ENCODE results near the gene LGI2. TPM values are rescaled to one million over a fixed set of nuclear protein-coding genes. Genes with fewer than 3 reads are reported as not detected.
A peak's percentile ranks its signal among the peaks of the same experiment; 100 is the strongest.

LGI2 gene
- total RNA-seq: 1.6 TPM

GRCh38 chr4:25030277-25031076, at the start of gene LGI2:
TSS of gene LGI2 (minus strand) at chr4:25030946. CDS start at chr4:25030693, 253 bp downstream.
- H3K9ac ChIP-seq (ENCODE audit: low read depth in 1 of 3, low read length in 3 of 3): no peak within 1 kb of the TSS
- H3K4me1 ChIP-seq (ENCODE audit: control insufficient read depth in 3 of 3, insufficient read depth in 3 of 3, low read length in 3 of 3): peaks cover 5 to 12% (median 5%) of the 10 kb centered on the region in 3 donors
- H3K9me3 ChIP-seq (ENCODE audit: control insufficient read depth in 3 of 3, low read length in 3 of 3): no peaks in the 10 kb centered on the region
- no peak within 1 kb of the TSS for H3K27ac ChIP-seq (ENCODE audit: low read depth, low read length)
- H3K27me3 ChIP-seq (ENCODE audit: control insufficient read depth in 3 of 3, insufficient read depth in 3 of 3, low read length in 3 of 3): peaks cover 17 to 39% (median 31%) of the 10 kb centered on the region in 3 donors
- H3K36me3 ChIP-seq (ENCODE audit: control insufficient read depth in 3 of 3, insufficient read depth in 3 of 3, low read length in 3 of 3): no peaks in the 10 kb centered on the region
- peak within 1 kb of the TSS; percentile 49 to 56 (median 54) for H3K4me3 ChIP-seq (ENCODE audit: low read length in 3 of 3)

- Histone ChIP-seq H3K27ac (ENCODE audit: low read depth, low read length) (no peak overlapping the region), H3K4me3 (ENCODE audit: low read length in 3 of 3) (no peak overlapping the region), H3K36me3 (ENCODE audit: control insufficient read depth in 3 of 3, insufficient read depth in 3 of 3, low read length in 3 of 3) (no peaks in the 10 kb centered on the region), H3K9ac (ENCODE audit: low read depth in 1 of 3, low read length in 3 of 3) (no peak overlapping the region), H3K27me3 (ENCODE audit: control insufficient read depth in 3 of 3, insufficient read depth in 3 of 3, low read length in 3 of 3) (no peaks in the 10 kb centered on the region), H3K4me1 (ENCODE audit: control insufficient read depth in 3 of 3, insufficient read depth in 3 of 3, low read length in 3 of 3) (no peaks in the 10 kb centered on the region), H3K9me3 (ENCODE audit: control insufficient read depth in 3 of 3, low read length in 3 of 3) (no peaks in the 10 kb centered on the region)
Observed at GRCh38 chr4:25078523-25078922, 47.8 kb upstream of the LGI2 start.

GRCh38 chr4:25076625-25077398, 46.1 kb upstream of the LGI2 start:
- Histone ChIP-seq H3K27me3 (ENCODE audit: control insufficient read depth in 3 of 3, insufficient read depth in 3 of 3, low read length in 3 of 3) (no peaks in the 10 kb centered on the region), H3K9ac (ENCODE audit: low read depth in 1 of 3, low read length in 3 of 3) (no peak overlapping the region), H3K4me1 (ENCODE audit: control insufficient read depth in 3 of 3, insufficient read depth in 3 of 3, low read length in 3 of 3) (no peaks in the 10 kb centered on the region), H3K27ac (ENCODE audit: low read depth, low read length) (no peak overlapping the region), H3K36me3 (ENCODE audit: control insufficient read depth in 3 of 3, insufficient read depth in 3 of 3, low read length in 3 of 3) (no peaks in the 10 kb centered on the region), H3K4me3 (ENCODE audit: low read length in 3 of 3) (no peak overlapping the region), H3K9me3 (ENCODE audit: control insufficient read depth in 3 of 3, low read length in 3 of 3) (no peaks in the 10 kb centered on the region)

- H3K9ac ChIP-seq (ENCODE audit: low read depth in 1 of 3, low read length in 3 of 3): no peak overlapping the region
- H3K27me3 ChIP-seq (ENCODE audit: control insufficient read depth in 3 of 3, insufficient read depth in 3 of 3, low read length in 3 of 3): no peaks in the 10 kb centered on the region
- H3K4me3 ChIP-seq (ENCODE audit: low read length in 3 of 3): no peak overlapping the region
- no peaks in the 10 kb centered on the region for H3K9me3 ChIP-seq (ENCODE audit: control insufficient read depth in 3 of 3, low read length in 3 of 3)
- H3K4me1 ChIP-seq (ENCODE audit: control insufficient read depth in 3 of 3, insufficient read depth in 3 of 3, low read length in 3 of 3): no peaks in the 10 kb centered on the region
- no peak overlapping the region for H3K27ac ChIP-seq (ENCODE audit: low read depth, low read length)
- no peaks in the 10 kb centered on the region for H3K36me3 ChIP-seq (ENCODE audit: control insufficient read depth in 3 of 3, insufficient read depth in 3 of 3, low read length in 3 of 3)
Observed at GRCh38 chr4:25075851-25076250, 45.1 kb upstream of the LGI2 start.

- H3K27ac ChIP-seq (ENCODE audit: low read depth, low read length): no peak overlapping the region
- no peak overlapping the region for H3K9ac ChIP-seq (ENCODE audit: low read depth in 1 of 3, low read length in 3 of 3)
- no peaks in the 10 kb centered on the region for H3K4me1 ChIP-seq (ENCODE audit: control insufficient read depth in 3 of 3, insufficient read depth in 3 of 3, low read length in 3 of 3)
- no peak overlapping the region for H3K4me3 ChIP-seq (ENCODE audit: low read length in 3 of 3)
- no peaks in the 10 kb centered on the region for H3K27me3 ChIP-seq (ENCODE audit: control insufficient read depth in 3 of 3, insufficient read depth in 3 of 3, low read length in 3 of 3)
- H3K9me3 ChIP-seq (ENCODE audit: control insufficient read depth in 3 of 3, low read length in 3 of 3): no peaks in the 10 kb centered on the region
- no peaks in the 10 kb centered on the region for H3K36me3 ChIP-seq (ENCODE audit: control insufficient read depth in 3 of 3, insufficient read depth in 3 of 3, low read length in 3 of 3)
Observed at GRCh38 chr4:25075129-25075528, 44.4 kb upstream of the LGI2 start.

GRCh38 chr4:25070545-25070944, 39.8 kb upstream of the LGI2 start:
- no peak overlapping the region for H3K4me3 ChIP-seq (ENCODE audit: low read length in 3 of 3)

GRCh38 chr4:25069014-25069413, 38.3 kb upstream of the LGI2 start:
- Histone ChIP-seq H3K9me3 (ENCODE audit: control insufficient read depth in 3 of 3, low read length in 3 of 3) (no peaks in the 10 kb centered on the region), H3K36me3 (ENCODE audit: control insufficient read depth in 3 of 3, insufficient read depth in 3 of 3, low read length in 3 of 3) (no peaks in the 10 kb centered on the region), H3K9ac (ENCODE audit: low read depth in 1 of 3, low read length in 3 of 3) (no peak overlapping the region), H3K4me1 (ENCODE audit: control insufficient read depth in 3 of 3, insufficient read depth in 3 of 3, low read length in 3 of 3) (no peaks in the 10 kb centered on the region), H3K27me3 (ENCODE audit: control insufficient read depth in 3 of 3, insufficient read depth in 3 of 3, low read length in 3 of 3) (no peaks in the 10 kb centered on the region), H3K27ac (ENCODE audit: low read depth, low read length) (no peak overlapping the region), H3K4me3 (ENCODE audit: low read length in 3 of 3) (no peak overlapping the region)

More at GRCh38 chr4:25070545-25070944, 39.8 kb upstream of the LGI2 start:
- no peaks in the 10 kb centered on the region for H3K4me1 ChIP-seq (ENCODE audit: control insufficient read depth in 3 of 3, insufficient read depth in 3 of 3, low read length in 3 of 3)
- H3K9me3 ChIP-seq (ENCODE audit: control insufficient read depth in 3 of 3, low read length in 3 of 3): no peaks in the 10 kb centered on the region
- H3K36me3 ChIP-seq (ENCODE audit: control insufficient read depth in 3 of 3, insufficient read depth in 3 of 3, low read length in 3 of 3): no peaks in the 10 kb centered on the region
- H3K27ac ChIP-seq (ENCODE audit: low read depth, low read length): no peak overlapping the region
- no peaks in the 10 kb centered on the region for H3K27me3 ChIP-seq (ENCODE audit: control insufficient read depth in 3 of 3, insufficient read depth in 3 of 3, low read length in 3 of 3)
- no peak overlapping the region for H3K9ac ChIP-seq (ENCODE audit: low read depth in 1 of 3, low read length in 3 of 3)

GRCh38 chr4:25068386-25068785, 37.6 kb upstream of the LGI2 start:
- no peaks in the 10 kb centered on the region for H3K27me3 ChIP-seq (ENCODE audit: control insufficient read depth in 3 of 3, insufficient read depth in 3 of 3, low read length in 3 of 3)
- no peaks in the 10 kb centered on the region for H3K4me1 ChIP-seq (ENCODE audit: control insufficient read depth in 3 of 3, insufficient read depth in 3 of 3, low read length in 3 of 3)
- no peaks in the 10 kb centered on the region for H3K9me3 ChIP-seq (ENCODE audit: control insufficient read depth in 3 of 3, low read length in 3 of 3)
- no peak overlapping the region for H3K9ac ChIP-seq (ENCODE audit: low read depth in 1 of 3, low read length in 3 of 3)
- H3K36me3 ChIP-seq (ENCODE audit: control insufficient read depth in 3 of 3, insufficient read depth in 3 of 3, low read length in 3 of 3): no peaks in the 10 kb centered on the region
- H3K4me3 ChIP-seq (ENCODE audit: low read length in 3 of 3): no peak overlapping the region
- no peak overlapping the region for H3K27ac ChIP-seq (ENCODE audit: low read depth, low read length)

GRCh38 chr4:25065932-25066590, 35.3 kb upstream of the LGI2 start:
- no peaks in the 10 kb centered on the region for H3K36me3 ChIP-seq (ENCODE audit: control insufficient read depth in 3 of 3, insufficient read depth in 3 of 3, low read length in 3 of 3)
- no peak overlapping the region for H3K27ac ChIP-seq (ENCODE audit: low read depth, low read length)
- no peaks in the 10 kb centered on the region for H3K4me1 ChIP-seq (ENCODE audit: control insufficient read depth in 3 of 3, insufficient read depth in 3 of 3, low read length in 3 of 3)
- H3K4me3 ChIP-seq (ENCODE audit: low read length in 3 of 3): no peak overlapping the region
- H3K27me3 ChIP-seq (ENCODE audit: control insufficient read depth in 3 of 3, insufficient read depth in 3 of 3, low read length in 3 of 3): no peaks in the 10 kb centered on the region
- H3K9me3 ChIP-seq (ENCODE audit: control insufficient read depth in 3 of 3, low read length in 3 of 3): no peaks in the 10 kb centered on the region
- no peak overlapping the region for H3K9ac ChIP-seq (ENCODE audit: low read depth in 1 of 3, low read length in 3 of 3)

- H3K4me1 ChIP-seq (ENCODE audit: control insufficient read depth in 3 of 3, insufficient read depth in 3 of 3, low read length in 3 of 3): no peaks in the 10 kb centered on the region
- no peak overlapping the region for H3K4me3 ChIP-seq (ENCODE audit: low read length in 3 of 3)
- H3K27me3 ChIP-seq (ENCODE audit: control insufficient read depth in 3 of 3, insufficient read depth in 3 of 3, low read length in 3 of 3): no peaks in the 10 kb centered on the region
- H3K36me3 ChIP-seq (ENCODE audit: control insufficient read depth in 3 of 3, insufficient read depth in 3 of 3, low read length in 3 of 3): no peaks in the 10 kb centered on the region
- no peak overlapping the region for H3K27ac ChIP-seq (ENCODE audit: low read depth, low read length)
- no peak overlapping the region for H3K9ac ChIP-seq (ENCODE audit: low read depth in 1 of 3, low read length in 3 of 3)
- no peaks in the 10 kb centered on the region for H3K9me3 ChIP-seq (ENCODE audit: control insufficient read depth in 3 of 3, low read length in 3 of 3)
Observed at GRCh38 chr4:25065431-25065858, 34.7 kb upstream of the LGI2 start.

Measured in skeletal muscle tissue (tissue), 4 donors.